ENCODE data around the gene ADORA2B.

DNA sequence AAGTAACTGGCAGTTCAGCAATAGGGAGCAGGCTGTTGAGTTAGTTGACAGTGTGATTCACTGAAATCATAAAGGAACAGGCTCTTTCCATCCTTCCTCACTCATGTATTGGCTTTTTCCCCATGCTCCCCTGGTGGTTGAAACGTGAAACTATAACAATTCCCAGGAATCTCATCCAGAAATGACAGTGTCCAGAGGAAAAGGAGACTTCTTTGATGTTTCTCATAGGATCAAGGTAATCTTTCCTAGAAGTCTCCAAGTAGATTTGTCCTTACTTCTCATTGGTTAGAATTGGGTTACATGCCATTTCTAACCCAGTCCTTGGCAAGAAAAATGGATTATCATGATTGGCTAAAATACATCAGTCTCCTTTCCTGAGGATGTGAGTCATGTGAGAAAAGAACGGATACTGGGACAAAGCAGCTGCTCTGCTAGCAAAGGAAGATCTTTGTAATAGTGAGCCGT is 69.0 kb downstream of the ADORA2B start:
- TF ChIP-seq ARNTL (CRISPR knock-in tag; IDR thresholded peaks at IDR 0.05; ENCODE audit: borderline replicate concordance, low read depth) (no peak), ZFP30 (CRISPR knock-in tag; IDR thresholded peaks at IDR 0.05) (no peak), ZC3H10 (CRISPR knock-in tag; IDR thresholded peaks at IDR 0.05) (no peak), ZFP3 (CRISPR knock-in tag; IDR thresholded peaks at IDR 0.05) (no peak), SNAI2 (CRISPR knock-in tag; IDR thresholded peaks at IDR 0.05) (no peak), POU6F1 (CRISPR knock-in tag; IDR thresholded peaks at IDR 0.05; ENCODE audit: borderline replicate concordance, low read depth) (no peak), CSDC2 (CRISPR knock-in tag; IDR thresholded peaks at IDR 0.05) (no peak), TCF4 (CRISPR knock-in tag; IDR thresholded peaks at IDR 0.05; ENCODE audit: borderline replicate concordance) (no peak), ESRRG (CRISPR knock-in tag; IDR thresholded peaks at IDR 0.05) (no peak), GLIS3 (CRISPR knock-in tag; IDR thresholded peaks at IDR 0.05) (no peak)
- TF ChIP-seq, protein P1, sequence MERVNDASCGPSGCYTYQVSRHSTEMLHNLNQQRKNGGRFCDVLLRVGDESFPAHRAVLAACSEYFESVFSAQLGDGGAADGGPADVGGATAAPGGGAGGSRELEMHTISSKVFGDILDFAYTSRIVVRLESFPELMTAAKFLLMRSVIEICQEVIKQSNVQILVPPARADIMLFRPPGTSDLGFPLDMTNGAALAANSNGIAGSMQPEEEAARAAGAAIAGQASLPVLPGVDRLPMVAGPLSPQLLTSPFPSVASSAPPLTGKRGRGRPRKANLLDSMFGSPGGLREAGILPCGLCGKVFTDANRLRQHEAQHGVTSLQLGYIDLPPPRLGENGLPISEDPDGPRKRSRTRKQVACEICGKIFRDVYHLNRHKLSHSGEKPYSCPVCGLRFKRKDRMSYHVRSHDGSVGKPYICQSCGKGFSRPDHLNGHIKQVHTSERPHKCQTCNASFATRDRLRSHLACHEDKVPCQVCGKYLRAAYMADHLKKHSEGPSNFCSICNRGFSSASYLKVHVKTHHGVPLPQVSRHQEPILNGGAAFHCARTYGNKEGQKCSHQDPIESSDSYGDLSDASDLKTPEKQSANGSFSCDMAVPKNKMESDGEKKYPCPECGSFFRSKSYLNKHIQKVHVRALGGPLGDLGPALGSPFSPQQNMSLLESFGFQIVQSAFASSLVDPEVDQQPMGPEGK (CRISPR knock-in tag; IDR thresholded peaks at IDR 0.05; ENCODE audit: borderline replicate concordance) = 0 out of 2 replicates have a peak, but pooled peaks have one; percentile 15
- TF ChIP-seq, protein P2, sequence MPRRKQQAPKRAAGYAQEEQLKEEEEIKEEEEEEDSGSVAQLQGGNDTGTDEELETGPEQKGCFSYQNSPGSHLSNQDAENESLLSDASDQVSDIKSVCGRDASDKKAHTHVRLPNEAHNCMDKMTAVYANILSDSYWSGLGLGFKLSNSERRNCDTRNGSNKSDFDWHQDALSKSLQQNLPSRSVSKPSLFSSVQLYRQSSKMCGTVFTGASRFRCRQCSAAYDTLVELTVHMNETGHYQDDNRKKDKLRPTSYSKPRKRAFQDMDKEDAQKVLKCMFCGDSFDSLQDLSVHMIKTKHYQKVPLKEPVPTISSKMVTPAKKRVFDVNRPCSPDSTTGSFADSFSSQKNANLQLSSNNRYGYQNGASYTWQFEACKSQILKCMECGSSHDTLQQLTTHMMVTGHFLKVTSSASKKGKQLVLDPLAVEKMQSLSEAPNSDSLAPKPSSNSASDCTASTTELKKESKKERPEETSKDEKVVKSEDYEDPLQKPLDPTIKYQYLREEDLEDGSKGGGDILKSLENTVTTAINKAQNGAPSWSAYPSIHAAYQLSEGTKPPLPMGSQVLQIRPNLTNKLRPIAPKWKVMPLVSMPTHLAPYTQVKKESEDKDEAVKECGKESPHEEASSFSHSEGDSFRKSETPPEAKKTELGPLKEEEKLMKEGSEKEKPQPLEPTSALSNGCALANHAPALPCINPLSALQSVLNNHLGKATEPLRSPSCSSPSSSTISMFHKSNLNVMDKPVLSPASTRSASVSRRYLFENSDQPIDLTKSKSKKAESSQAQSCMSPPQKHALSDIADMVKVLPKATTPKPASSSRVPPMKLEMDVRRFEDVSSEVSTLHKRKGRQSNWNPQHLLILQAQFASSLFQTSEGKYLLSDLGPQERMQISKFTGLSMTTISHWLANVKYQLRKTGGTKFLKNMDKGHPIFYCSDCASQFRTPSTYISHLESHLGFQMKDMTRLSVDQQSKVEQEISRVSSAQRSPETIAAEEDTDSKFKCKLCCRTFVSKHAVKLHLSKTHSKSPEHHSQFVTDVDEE (CRISPR knock-in tag; IDR thresholded peaks at IDR 0.05) = no peak
